Natural killer cell (primary cell): Measurements from ENCODE around the gene TMEM145. TPM values are rescaled to one million over a fixed set of nuclear protein-coding genes. Genes with fewer than 3 reads are reported as not detected.

Source experiments
- total RNA-seq, 4 donors: library from RNA; stranded (reverse); fragments of 120-200 nt in 1 of 4; gene quantifications; one replicate each; pipeline versions ENCODE4 v1.2.3 to v1.2.4, GENCODE V29; 2013 to 2022

The TMEM145 gene
- total RNA-seq, 3 donors from 2014 or later (not counting 1 experiment from before 2014, with no cell fraction given), result not detected

Other genes with a start within 250 kb of the TMEM145 start
- gene GRIK5, start 243.1 kb upstream of the TMEM145 start, total RNA-seq, result 1 to 10 TPM in 1 of 3 donors, under 1 TPM in 1, not detected in 1; 0.31 to 2.1 TPM
- 10 to 100 TPM; 21.6 to 23.7 (median 23.1) TPM for gene ZNF574, start 237.1 kb upstream of the TMEM145 start, total RNA-seq
- 10 to 100 TPM; 27.3 to 40.8 (median 29.3) TPM for gene POU2F2, start 180.9 kb upstream of the TMEM145 start, total RNA-seq
- gene DEDD2, start 95.6 kb upstream of the TMEM145 start, total RNA-seq, result 100 to 1,000 TPM in 1 of 3 donors, 10 to 100 TPM in 2; 83.2 to 110 (median 83.7) TPM
- gene ZNF526, start 93.0 kb upstream of the TMEM145 start, total RNA-seq, result 10 to 100 TPM in 2 of 3 donors, 1 to 10 TPM in 1; 8.8 to 10.6 (median 10.2) TPM
- gene GSK3A, start 70.7 kb upstream of the TMEM145 start, total RNA-seq, result 10 to 100 TPM; 42.5 to 52.1 (median 44.1) TPM
- gene ERF, start 58.2 kb upstream of the TMEM145 start, total RNA-seq, result 100 to 1,000 TPM in 1 of 3 donors, 10 to 100 TPM in 2; 58.3 to 115 (median 75.6) TPM
- 100 to 1,000 TPM in 2 of 3 donors, 10 to 100 TPM in 1; 95.4 to 121 (median 108) TPM for gene CIC, start 44.1 kb upstream of the TMEM145 start, total RNA-seq
- gene PRR19, start 11.2 kb upstream of the TMEM145 start, total RNA-seq, result not detected
- gene PAFAH1B3, start 10.7 kb upstream of the TMEM145 start, total RNA-seq, result 1 to 10 TPM; 6.1 to 8.9 (median 7.9) TPM
- 10 to 100 TPM in 2 of 3 donors, 1 to 10 TPM in 1; 8.1 to 11.3 (median 10.5) TPM for gene MEGF8, start 12.3 kb downstream of the TMEM145 start, total RNA-seq
- 1 to 10 TPM in 1 of 3 donors, not detected in 2; 1.3 TPM for gene CNFN, start 77.0 kb downstream of the TMEM145 start, total RNA-seq
- 10 to 100 TPM in 2 of 3 donors, 1 to 10 TPM in 1; 5.3 to 13.3 (median 11.7) TPM for gene LIPE, start 114.1 kb downstream of the TMEM145 start, total RNA-seq
- not detected for gene CXCL17, start 129.6 kb downstream of the TMEM145 start, total RNA-seq
- 1 to 10 TPM in 2 of 3 donors, not detected in 1; 1.3 to 1.9 TPM for gene CEACAM1, start 215.2 kb downstream of the TMEM145 start, total RNA-seq